ENCODE measurements around the gene IL17F.

- no peak for TF ChIP-seq CTCF (conservative IDR thresholded peaks at IDR 0.05; ENCODE audit: low read depth in 2 of 2)
- TF ChIP-seq POLR2AphosphoS5 (IDR thresholded peaks at IDR 0.05; ENCODE audit: low read depth) = no peak
- no peak for TF ChIP-seq EZH2 (IDR thresholded peaks at IDR 0.05; ENCODE audit: low read depth, unreplicated experiment)
- TF ChIP-seq CREB1 (CRISPR knock-in tag; IDR thresholded peaks at IDR 0.05; ENCODE audit: low read depth) = no peak
Measured at GRCh38 chr6:52271852-52272460, 27.7 kb upstream of the IL17F start.

All from GM23338 (cell line).